ENCODE measurements around the gene RAVER1. TPM values are rescaled to one million over a fixed set of nuclear protein-coding genes. Genes with fewer than 3 reads are reported as not detected.

RAVER1 gene
- total and polyA plus RNA-seq, 9 of the 15 experiments (the other 6 are each of a cell fraction or from before 2014, with no cell fraction given), result 0.06 to 113 (median 7.0) TPM

GRCh38 chr19:10299545-10300458 is 33.5 kb downstream of the RAVER1 start (continued):
- TF ChIP-seq STAT6 (CRISPR knock-in tag; IDR thresholded peaks at IDR 0.05), result no peak
- TF ChIP-seq ZKSCAN3 (CRISPR knock-in tag; IDR thresholded peaks at IDR 0.05), result no peak
- TF ChIP-seq MITF (IDR thresholded peaks at IDR 0.05), result no peak; the same call in 1 of the 2 replicates
- no peak for TF ChIP-seq FUS (optimal IDR thresholded peaks at IDR 0.05; ENCODE audit: low read depth, low read length)
- no peak for TF ChIP-seq ZNF324 (CRISPR knock-in tag; IDR thresholded peaks at IDR 0.05)
- TF ChIP-seq, protein P1, sequence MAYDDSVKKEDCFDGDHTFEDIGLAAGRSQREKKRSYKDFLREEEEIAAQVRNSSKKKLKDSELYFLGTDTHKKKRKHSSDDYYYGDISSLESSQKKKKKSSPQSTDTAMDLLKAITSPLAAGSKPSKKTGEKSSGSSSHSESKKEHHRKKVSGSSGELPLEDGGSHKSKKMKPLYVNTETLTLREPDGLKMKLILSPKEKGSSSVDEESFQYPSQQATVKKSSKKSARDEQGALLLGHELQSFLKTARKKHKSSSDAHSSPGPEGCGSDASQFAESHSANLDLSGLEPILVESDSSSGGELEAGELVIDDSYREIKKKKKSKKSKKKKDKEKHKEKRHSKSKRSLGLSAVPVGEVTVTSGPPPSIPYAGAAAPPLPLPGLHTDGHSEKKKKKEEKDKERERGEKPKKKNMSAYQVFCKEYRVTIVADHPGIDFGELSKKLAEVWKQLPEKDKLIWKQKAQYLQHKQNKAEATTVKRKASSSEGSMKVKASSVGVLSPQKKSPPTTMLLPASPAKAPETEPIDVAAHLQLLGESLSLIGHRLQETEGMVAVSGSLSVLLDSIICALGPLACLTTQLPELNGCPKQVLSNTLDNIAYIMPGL (CRISPR knock-in tag; IDR thresholded peaks at IDR 0.05), result no peak
- no peak for TF ChIP-seq MAFG (tag; conservative IDR thresholded peaks at IDR 0.05)
- no peak for TF ChIP-seq PREB (CRISPR knock-in tag; IDR thresholded peaks at IDR 0.05)
- TF ChIP-seq FOSL1 (tag; conservative IDR thresholded peaks at IDR 0.05), result peak; percentile 67
- no peak for TF ChIP-seq HOMEZ (CRISPR knock-in tag; IDR thresholded peaks at IDR 0.05)
- no peak for TF ChIP-seq GTF2E2 (tag; IDR thresholded peaks at IDR 0.05)
- TF ChIP-seq EZH2 (IDR thresholded peaks at IDR 0.05; ENCODE audit: borderline replicate concordance, low read depth, low read length), result no peak
- TF ChIP-seq CBFA2T2 (conservative IDR thresholded peaks at IDR 0.05), result peak; percentile 85
- TF ChIP-seq, protein P2, sequence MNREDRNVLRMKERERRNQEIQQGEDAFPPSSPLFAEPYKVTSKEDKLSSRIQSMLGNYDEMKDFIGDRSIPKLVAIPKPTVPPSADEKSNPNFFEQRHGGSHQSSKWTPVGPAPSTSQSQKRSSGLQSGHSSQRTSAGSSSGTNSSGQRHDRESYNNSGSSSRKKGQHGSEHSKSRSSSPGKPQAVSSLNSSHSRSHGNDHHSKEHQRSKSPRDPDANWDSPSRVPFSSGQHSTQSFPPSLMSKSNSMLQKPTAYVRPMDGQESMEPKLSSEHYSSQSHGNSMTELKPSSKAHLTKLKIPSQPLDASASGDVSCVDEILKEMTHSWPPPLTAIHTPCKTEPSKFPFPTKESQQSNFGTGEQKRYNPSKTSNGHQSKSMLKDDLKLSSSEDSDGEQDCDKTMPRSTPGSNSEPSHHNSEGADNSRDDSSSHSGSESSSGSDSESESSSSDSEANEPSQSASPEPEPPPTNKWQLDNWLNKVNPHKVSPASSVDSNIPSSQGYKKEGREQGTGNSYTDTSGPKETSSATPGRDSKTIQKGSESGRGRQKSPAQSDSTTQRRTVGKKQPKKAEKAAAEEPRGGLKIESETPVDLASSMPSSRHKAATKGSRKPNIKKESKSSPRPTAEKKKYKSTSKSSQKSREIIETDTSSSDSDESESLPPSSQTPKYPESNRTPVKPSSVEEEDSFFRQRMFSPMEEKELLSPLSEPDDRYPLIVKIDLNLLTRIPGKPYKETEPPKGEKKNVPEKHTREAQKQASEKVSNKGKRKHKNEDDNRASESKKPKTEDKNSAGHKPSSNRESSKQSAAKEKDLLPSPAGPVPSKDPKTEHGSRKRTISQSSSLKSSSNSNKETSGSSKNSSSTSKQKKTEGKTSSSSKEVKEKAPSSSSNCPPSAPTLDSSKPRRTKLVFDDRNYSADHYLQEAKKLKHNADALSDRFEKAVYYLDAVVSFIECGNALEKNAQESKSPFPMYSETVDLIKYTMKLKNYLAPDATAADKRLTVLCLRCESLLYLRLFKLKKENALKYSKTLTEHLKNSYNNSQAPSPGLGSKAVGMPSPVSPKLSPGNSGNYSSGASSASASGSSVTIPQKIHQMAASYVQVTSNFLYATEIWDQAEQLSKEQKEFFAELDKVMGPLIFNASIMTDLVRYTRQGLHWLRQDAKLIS (CRISPR knock-in tag; IDR thresholded peaks at IDR 0.05), result no peak

All from K562 (cell line).